Ishikawa (cell line): ENCODE results near the gene ZNF609.

Experiments
- CEBPB ChIP-seq: IDR thresholded peaks from 2 replicates; pipeline ENCODE4 v1.6.1; 2012
- CREB1 ChIP-seq: IDR thresholded peaks from 2 replicates; pipeline ENCODE4 v1.6.1; 2012; ENCODE audit warnings: low read depth
- EGR1 ChIP-seq: IDR thresholded peaks from 2 replicates; pipeline ENCODE4 v1.6.1; 2012
- EP300 ChIP-seq: IDR thresholded peaks from 2 replicates; pipeline ENCODE4 v1.6.1; 2012; ENCODE audit warnings: borderline replicate concordance
- FOXM1 ChIP-seq: IDR thresholded peaks from 2 replicates; pipeline ENCODE4 v1.6.1; 2012; ENCODE audit warnings: low read depth, borderline replicate concordance
- NFIC ChIP-seq: IDR thresholded peaks from 2 replicates; pipeline ENCODE4 v1.6.1; 2012
- RAD21 ChIP-seq: IDR thresholded peaks from 2 replicates; pipeline ENCODE4 v1.6.1; 2012; ENCODE audit warnings: low read depth
- TAF1 ChIP-seq: IDR thresholded peaks from 2 replicates; pipeline ENCODE4 v1.6.1; 2012; ENCODE audit warnings: low read depth, mild to moderate bottlenecking
- TCF12 ChIP-seq: IDR thresholded peaks from 2 replicates; pipeline ENCODE4 v1.6.1; 2012; ENCODE audit warnings: low read depth
- TEAD4 ChIP-seq: IDR thresholded peaks from 2 replicates; pipeline ENCODE4 v1.6.1; 2012
- YY1 ChIP-seq: IDR thresholded peaks from 2 replicates; pipeline ENCODE4 v1.6.1; 2012; ENCODE audit warnings: low read depth
- ZBTB7A ChIP-seq: IDR thresholded peaks from 2 replicates; pipeline ENCODE4 v1.6.1; 2012; ENCODE audit warnings: low read depth
- TF ChIP-seq, protein P1 (sequence below): IDR thresholded peaks from 2 replicates; pipeline ENCODE4 v1.6.1; 2012
- TF ChIP-seq, protein P2 (sequence below): IDR thresholded peaks from 2 replicates; pipeline ENCODE4 v1.6.1; 2012
- TF ChIP-seq, protein P3 (sequence below): IDR thresholded peaks from 2 replicates; pipeline ENCODE4 v1.6.1; 2012; ENCODE audit warnings: low read depth, mild to moderate bottlenecking

ZNF609 gene

DNA sequence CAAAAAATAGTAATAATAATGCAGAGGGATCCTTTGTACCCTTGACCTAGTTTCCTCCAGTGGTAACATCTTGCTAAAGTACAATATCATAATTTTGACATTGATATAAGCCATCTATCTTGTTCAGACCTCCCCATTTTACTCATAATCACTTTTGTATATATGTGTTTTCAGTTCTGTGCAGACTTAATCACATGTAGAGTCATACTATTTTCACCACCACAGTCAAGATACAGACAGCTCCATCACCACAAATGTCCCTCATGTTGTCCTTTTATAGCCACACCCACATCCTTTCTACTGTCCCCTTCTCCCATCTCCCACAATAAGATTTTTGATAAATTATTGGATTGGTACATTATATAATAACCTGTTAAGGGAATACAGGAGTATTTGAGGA is 25.4 kb downstream of the ZNF609 start:
- TF ChIP-seq EP300 = no peak

DNA sequence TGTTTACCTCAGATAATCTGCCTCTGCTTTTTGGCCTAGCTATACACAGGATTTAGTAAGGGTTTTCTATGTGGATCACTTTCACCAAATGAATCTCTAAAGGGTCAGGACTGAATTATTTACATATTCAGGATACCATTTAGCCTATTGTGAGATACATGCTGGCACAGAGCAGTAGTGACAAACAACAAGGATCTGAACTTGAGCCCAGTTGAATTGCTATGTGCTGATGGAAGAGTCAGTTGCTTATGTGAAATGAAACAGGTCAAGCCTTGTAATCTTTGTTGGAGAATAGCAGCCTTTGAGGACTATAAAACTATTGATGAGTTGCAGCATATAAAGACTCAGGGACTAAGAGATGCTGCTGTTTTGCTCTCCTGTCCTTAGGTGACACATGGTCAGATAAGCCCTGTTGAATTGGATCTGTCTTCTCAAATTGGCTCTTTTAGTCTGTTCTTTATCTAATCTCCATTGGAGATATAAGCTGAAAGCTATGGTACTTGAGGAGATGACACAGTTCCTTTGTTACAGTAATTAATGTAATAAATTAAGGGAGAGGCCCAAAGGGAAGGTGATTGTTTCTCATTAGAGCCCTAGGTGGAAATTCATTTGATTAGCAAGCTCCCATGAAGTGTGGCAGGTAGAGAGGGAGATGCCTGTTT is 30.4 kb downstream of the ZNF609 start:
- TF ChIP-seq, protein P1, sequence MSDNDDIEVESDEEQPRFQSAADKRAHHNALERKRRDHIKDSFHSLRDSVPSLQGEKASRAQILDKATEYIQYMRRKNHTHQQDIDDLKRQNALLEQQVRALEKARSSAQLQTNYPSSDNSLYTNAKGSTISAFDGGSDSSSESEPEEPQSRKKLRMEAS = no peak
- TF ChIP-seq CREB1 (no peak), TEAD4 (no peak), YY1 (no peak), NFIC (no peak), EP300 (no peak)

DNA sequence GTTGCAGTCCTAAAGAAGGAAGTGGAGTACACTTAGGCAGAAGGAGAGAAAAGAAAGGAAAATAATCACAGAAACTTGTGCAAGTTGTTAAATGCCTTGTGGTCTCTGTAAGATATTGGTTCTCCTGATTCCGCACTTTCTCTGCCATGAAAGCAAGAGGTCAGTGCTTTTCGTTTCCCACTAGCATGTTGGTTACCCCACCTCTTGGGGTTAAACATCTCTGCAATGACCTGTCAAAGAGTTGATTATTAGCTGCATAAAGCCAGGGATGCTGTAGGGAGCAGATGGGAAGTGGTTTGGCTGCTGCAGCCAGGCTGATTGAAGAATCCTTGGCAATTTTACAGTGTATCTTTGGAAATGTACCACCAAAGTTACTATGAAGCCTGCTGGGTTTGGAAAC is 33.3 kb downstream of the ZNF609 start:
- no peak for TF ChIP-seq CREB1
- no peak for TF ChIP-seq YY1
- no peak for TF ChIP-seq EP300
- TF ChIP-seq, protein P2, sequence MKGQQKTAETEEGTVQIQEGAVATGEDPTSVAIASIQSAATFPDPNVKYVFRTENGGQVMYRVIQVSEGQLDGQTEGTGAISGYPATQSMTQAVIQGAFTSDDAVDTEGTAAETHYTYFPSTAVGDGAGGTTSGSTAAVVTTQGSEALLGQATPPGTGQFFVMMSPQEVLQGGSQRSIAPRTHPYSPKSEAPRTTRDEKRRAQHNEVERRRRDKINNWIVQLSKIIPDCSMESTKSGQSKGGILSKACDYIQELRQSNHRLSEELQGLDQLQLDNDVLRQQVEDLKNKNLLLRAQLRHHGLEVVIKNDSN = no peak
- TF ChIP-seq, protein P3, sequence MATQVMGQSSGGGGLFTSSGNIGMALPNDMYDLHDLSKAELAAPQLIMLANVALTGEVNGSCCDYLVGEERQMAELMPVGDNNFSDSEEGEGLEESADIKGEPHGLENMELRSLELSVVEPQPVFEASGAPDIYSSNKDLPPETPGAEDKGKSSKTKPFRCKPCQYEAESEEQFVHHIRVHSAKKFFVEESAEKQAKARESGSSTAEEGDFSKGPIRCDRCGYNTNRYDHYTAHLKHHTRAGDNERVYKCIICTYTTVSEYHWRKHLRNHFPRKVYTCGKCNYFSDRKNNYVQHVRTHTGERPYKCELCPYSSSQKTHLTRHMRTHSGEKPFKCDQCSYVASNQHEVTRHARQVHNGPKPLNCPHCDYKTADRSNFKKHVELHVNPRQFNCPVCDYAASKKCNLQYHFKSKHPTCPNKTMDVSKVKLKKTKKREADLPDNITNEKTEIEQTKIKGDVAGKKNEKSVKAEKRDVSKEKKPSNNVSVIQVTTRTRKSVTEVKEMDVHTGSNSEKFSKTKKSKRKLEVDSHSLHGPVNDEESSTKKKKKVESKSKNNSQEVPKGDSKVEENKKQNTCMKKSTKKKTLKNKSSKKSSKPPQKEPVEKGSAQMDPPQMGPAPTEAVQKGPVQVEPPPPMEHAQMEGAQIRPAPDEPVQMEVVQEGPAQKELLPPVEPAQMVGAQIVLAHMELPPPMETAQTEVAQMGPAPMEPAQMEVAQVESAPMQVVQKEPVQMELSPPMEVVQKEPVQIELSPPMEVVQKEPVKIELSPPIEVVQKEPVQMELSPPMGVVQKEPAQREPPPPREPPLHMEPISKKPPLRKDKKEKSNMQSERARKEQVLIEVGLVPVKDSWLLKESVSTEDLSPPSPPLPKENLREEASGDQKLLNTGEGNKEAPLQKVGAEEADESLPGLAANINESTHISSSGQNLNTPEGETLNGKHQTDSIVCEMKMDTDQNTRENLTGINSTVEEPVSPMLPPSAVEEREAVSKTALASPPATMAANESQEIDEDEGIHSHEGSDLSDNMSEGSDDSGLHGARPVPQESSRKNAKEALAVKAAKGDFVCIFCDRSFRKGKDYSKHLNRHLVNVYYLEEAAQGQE = no peak
- TF ChIP-seq RAD21 = no peak
- TF ChIP-seq FOXM1 = no peak
- TF ChIP-seq NFIC = no peak
- TF ChIP-seq, protein P1 = no peak

DNA sequence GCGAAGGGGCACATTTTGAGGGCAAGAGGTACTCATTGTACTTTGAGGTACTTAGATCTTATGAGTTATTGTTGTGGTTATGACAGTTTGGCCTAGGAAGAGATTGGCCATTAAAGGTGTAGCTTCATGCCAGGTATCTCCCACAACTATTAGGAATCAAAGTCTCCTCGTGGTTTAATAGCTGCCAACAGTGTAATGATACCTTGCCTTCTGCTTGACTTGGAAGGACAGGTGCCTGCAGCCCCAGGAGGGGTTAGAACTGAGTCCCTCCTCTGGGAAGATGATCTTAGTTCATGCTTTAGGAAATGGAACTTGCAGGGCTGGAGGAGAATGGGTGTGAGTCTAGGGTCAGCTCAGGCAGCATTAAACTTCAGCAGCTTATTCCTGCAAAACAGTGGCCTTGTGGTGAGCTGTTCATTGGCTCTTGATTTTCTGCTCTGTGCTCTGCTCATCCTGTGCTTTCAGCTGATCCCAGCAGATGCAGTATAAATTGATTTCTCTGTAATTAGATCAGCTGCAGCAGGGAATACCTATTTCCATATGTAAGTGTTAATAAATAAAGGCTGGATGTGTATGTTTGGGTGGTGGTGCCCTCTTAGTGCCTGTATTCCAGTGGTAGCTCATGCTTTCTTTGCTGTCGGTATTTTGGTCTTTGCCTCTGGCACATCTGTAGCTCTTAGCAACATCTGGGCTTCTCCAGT is 40.5 kb downstream of the ZNF609 start:
- TF ChIP-seq FOXM1 = no peak
- TF ChIP-seq ZBTB7A = no peak
- TF ChIP-seq CEBPB = no peak
- no peak for TF ChIP-seq NFIC

DNA sequence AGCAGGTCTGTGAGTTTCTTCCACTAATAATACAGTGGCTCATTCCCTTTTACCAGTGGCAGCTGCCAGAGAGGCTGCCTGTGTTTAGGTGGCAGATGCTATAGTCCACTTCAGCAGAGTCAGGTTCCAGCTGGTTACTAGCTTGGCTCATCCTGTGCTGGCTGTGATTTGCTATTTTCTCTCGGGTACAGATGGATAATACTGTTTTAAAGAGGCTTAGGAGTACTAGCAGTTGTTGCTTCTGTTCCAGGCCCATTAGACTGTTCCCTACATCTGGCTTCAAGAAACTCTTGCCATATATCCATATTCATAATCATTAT is 41.0 kb downstream of the ZNF609 start:
- TF ChIP-seq TEAD4 (no peak), TAF1 (no peak), CEBPB (no peak), EGR1 (no peak), FOXM1 (no peak), TCF12 (no peak), RAD21 (no peak), EP300 (no peak), ZBTB7A (no peak), YY1 (no peak), NFIC (no peak), CREB1 (no peak)
- TF ChIP-seq, protein P3 = no peak
- TF ChIP-seq, protein P2 = no peak
- TF ChIP-seq, protein P1 = no peak

DNA sequence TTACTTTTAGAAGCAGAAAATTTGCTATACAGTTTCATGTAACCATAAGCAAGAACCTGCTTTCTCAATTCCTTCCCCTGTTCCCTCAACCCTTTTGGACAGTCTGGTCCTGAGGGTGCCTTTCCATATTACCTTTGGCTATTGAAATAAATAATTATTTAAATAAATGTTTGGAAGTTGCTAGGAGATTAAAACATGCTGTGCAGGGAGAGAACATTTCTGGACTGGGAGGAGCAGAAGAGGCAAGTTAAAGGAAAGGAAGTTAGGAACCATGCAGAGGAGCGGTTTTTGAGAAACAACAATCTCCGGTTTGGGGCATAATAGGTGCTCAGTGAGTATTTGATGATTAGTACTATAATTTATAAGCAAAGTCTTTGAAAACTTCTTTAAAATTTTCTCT is 41.8 kb downstream of the ZNF609 start:
- TF ChIP-seq EGR1 (no peak), CREB1 (no peak), EP300 (no peak), TCF12 (no peak), TEAD4 (no peak), ZBTB7A (no peak), FOXM1 (no peak), YY1 (no peak), CEBPB (no peak), TAF1 (no peak), NFIC (no peak), RAD21 (no peak)
- TF ChIP-seq, protein P2 = no peak
- TF ChIP-seq, protein P1 = no peak
- TF ChIP-seq, protein P3 = no peak
